BLaER1 treated with 17β-estradiol and CSF1 and Interleukin-3, amounts not matched to agents 10 nM and 100 nM (cell line): ENCODE measurements around the gene WDR48.

Experiments
- H3K27ac ChIP-seq, 11 experiments: shearing (Covaris generic); formaldehyde crosslinking; 2 replicates each; pipeline ENCODE4 v1.8.1; 2022
- H3K27me3 ChIP-seq, 11 experiments: shearing (Covaris generic); formaldehyde crosslinking; 2 replicates each; pipeline ENCODE4 v1.8.1; 2022
- H3K36me3 ChIP-seq, 11 experiments: shearing (Covaris generic); formaldehyde crosslinking; 2 replicates each; pipeline ENCODE4 v1.8.1; 2022
- H3K4me1 ChIP-seq, 10 experiments: shearing (Covaris generic); formaldehyde crosslinking; 2 replicates each; pipeline ENCODE4 v1.8.1; 2022
- H3K4me2 ChIP-seq, 11 experiments: shearing (Covaris generic); formaldehyde crosslinking; 2 replicates each; pipeline ENCODE4 v1.8.1; 2022
- H3K4me3 ChIP-seq, 10 experiments: shearing (Covaris generic); formaldehyde crosslinking; 2 replicates each; pipeline ENCODE4 v1.8.1; 2022
- H3K9ac ChIP-seq, 11 experiments: shearing (Covaris generic); formaldehyde crosslinking; 2 replicates each; pipeline ENCODE4 v1.8.1; 2022
- H3K9me3 ChIP-seq, 11 experiments: shearing (Covaris generic); formaldehyde crosslinking; replicated peaks in 1 of 11; 2 replicates each; pipeline ENCODE4 v1.8.1; 2022
- H4K20me1 ChIP-seq, 11 experiments: shearing (Covaris generic); formaldehyde crosslinking; 2 replicates each; pipeline ENCODE4 v1.8.1; 2022
- Cebpa-rat ChIP-seq, 11 experiments: shearing (Covaris generic); IDR thresholded peaks; 2 replicates each; pipeline ENCODE4 v1.8.1; 2022

Gene WDR48

DNA sequence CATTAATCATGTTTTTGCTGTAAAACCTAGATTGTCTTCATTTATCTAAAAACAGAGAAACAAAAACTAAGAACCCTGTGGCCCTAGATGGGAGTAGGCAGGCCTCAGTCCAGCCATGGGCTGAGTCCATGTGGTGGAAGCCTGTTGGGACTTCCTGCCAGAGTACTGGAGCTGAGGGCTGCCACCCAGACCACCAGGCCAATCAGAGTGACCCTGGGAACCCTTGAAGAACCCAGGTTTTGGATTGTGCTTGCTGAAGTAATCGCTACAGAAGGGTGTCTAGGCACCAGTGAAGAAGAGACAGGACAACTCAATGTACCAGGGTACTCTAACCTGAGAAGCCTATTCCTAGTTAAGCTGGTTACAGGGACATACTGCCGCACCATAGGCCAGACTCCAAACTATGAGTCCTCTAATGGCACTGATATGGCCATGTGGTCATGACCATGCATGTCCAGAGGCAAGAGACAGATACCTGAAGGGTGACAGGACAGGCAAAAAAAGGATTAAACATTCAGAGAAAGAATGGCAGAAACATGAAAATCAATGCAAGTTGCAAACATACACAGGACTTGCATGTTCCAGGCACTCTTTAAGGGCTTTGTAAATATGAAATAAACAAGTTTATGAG is 88.6 kb downstream of the WDR48 start:
- peaks cover 54 to 78% (median 65%) of the 10 kb centered on the region in 11 experiments for H3K36me3 ChIP-seq

DNA sequence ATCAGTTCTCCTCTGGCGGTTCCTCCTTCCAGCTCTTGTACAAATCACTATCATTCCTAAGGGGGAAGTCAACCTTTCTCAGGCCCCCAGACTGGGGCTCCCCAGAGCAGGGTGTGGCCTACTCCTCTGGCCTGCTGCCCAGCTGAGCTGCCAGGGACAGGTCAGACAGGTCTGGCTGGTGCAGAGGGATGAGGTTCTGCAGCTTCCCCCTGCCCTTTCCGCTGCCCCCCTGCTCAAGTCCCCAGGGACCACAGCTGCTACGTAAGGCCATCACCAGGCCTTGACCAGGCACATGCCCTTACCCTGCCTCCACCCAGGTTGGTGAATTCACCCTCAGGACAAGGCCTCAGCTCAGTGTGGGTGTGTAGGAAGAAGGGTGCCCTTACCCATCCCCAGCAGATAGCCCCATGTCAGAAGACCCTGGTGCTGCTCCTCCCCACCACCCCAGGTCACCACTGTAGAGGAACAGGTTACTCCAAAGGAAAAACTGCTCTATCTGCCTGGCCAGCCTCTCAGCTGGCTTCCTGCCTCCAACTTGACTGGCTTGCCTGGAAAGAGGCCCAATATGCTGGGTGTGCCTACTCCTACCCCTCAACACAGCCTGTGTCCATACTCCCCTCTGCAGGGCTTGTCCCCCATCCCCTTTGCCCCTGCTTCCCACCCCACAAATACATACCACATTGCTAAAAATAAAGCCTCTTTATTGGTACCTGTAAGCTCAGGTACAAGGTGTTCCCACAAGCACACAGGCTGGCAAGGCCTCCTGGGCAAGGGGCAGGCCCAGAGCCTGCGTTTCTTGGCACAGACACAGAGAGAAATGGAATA is 89.6 kb downstream of the WDR48 start:
- Histone ChIP-seq H3K4me2 (peak overlapping the region; percentile 60 to 99 (median 78)), H3K4me1 (peaks cover 59 to 81% (median 75%) of the 10 kb centered on the region in 10 experiments), H3K9ac (peak overlapping the region in 9 of 11 experiments; percentile 8 to 48 (median 20); a peak in 8 of 22 replicates), H3K27me3 (no peaks in the 10 kb centered on the region), H4K20me1 (peaks cover 44 to 97% (median 58%) of the 10 kb centered on the region in 11 experiments), H3K9me3 (no peaks in the 10 kb centered on the region), H3K36me3 (peaks cover 60 to 87% (median 71%) of the 10 kb centered on the region in 11 experiments), H3K4me3 (no peak overlapping the region; a peak in 1 of 20 replicates), H3K27ac (peak overlapping the region in 7 of 11 experiments; percentile 8 to 49 (median 31); a peak in 8 of 22 replicates)
- no peak for TF ChIP-seq Cebpa-rat (IDR thresholded peaks at IDR 0.05)

More for the DNA sequence above, 88.6 kb downstream of the WDR48 start:
- H3K27ac ChIP-seq = peak overlapping the region in 2 of 11 experiments; percentile 4 to 47; a peak in 1 of 22 replicates
- H3K4me1 ChIP-seq = peaks cover 50 to 72% (median 66%) of the 10 kb centered on the region in 10 experiments
- H3K9ac ChIP-seq = no peak overlapping the region
- TF ChIP-seq Cebpa-rat (IDR thresholded peaks at IDR 0.05) = no peak
- no peak overlapping the region for H3K4me3 ChIP-seq
- H4K20me1 ChIP-seq = peaks cover 41 to 90% (median 54%) of the 10 kb centered on the region in 11 experiments
- H3K4me2 ChIP-seq = peak overlapping the region; percentile 60 to 99 (median 78)
- H3K27me3 ChIP-seq = no peaks in the 10 kb centered on the region
- H3K9me3 ChIP-seq = no peaks in the 10 kb centered on the region

DNA sequence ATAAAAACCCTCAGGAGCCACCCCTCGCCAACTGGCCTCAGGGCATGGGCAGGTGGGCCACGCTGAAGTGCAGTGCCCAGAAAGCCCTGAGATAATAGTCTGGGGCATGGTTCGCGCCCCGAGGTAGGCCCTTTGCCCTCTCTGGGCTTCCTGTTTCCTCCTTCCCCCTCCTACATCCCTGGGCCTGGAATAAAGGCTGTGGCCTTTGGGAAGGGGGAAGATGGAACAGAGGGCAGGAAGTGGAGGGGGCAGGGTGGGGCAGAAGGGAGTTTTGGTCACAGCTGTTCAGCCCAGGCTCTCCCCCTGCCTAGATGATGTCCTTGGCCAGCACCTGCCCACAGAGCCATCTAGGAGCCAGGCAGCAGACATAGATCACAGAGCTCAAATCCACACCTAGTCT is 90.3 kb downstream of the WDR48 start:
- no peak overlapping the region; a peak in 1 of 20 replicates for H3K4me3 ChIP-seq
- peaks cover 60 to 89% (median 72%) of the 10 kb centered on the region in 11 experiments for H3K36me3 ChIP-seq
- H3K27ac ChIP-seq = peak overlapping the region in 6 of 11 experiments; percentile 17 to 49 (median 28); a peak in 8 of 22 replicates
- peak overlapping the region in 6 of 11 experiments; percentile 4 to 48 (median 26); a peak in 10 of 22 replicates for H3K9ac ChIP-seq
- H3K9me3 ChIP-seq = no peaks in the 10 kb centered on the region
- H4K20me1 ChIP-seq = peaks cover 48 to 96% (median 65%) of the 10 kb centered on the region in 11 experiments
- no peak for TF ChIP-seq Cebpa-rat (IDR thresholded peaks at IDR 0.05)
- H3K4me2 ChIP-seq = peak overlapping the region; percentile 60 to 99 (median 78)
- no peaks in the 10 kb centered on the region for H3K27me3 ChIP-seq
- peaks cover 66 to 88% (median 82%) of the 10 kb centered on the region in 10 experiments for H3K4me1 ChIP-seq

DNA sequence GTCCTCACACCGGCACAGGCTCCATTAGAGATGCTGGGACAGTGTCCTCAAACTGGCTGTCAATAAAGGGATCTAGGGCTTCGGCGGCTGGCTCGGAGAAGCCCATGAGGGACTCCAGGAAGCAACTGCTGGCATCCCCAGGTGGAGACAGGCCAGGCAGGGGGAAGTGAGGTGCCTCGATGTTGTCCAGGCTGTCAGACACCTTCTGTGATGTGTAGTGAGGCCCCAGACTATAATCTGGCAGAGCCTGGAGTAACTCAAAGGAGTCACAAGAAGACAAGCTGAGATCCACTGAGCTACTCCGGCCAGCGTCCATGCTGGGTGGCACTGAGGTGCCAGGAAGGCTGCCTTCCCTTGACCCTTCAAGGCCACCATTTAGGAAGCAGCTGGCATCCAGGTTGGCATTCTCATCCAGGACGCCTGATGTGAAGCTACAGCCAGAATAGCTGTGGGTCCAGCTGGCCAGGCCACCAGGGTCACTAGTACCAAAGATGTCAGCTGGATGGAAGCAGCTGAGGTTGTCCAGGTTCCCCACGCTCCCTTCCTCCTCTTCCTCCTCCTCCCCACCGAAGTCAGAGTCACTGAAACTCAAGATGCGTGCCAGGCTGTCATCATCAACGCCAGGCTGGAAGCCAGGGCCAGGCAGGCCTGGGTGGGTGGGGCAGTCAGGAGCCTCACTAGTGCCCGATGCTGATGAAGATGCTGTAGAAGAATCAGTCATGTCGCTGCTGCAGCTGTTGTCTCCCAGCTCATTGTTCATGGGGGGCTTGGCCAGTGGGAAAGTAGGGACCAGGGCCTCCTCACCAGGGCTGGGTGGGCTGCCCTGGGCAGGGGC is 91.5 kb downstream of the WDR48 start:
- peak overlapping the region; percentile 60 to 100 (median 79) for H3K4me2 ChIP-seq
- H4K20me1 ChIP-seq = peaks cover 48 to 99% (median 72%) of the 10 kb centered on the region in 11 experiments
- H3K4me3 ChIP-seq = no peak overlapping the region
- H3K36me3 ChIP-seq = peaks cover 54 to 77% (median 69%) of the 10 kb centered on the region in 11 experiments
- H3K9me3 ChIP-seq = no peaks in the 10 kb centered on the region
- no peak for TF ChIP-seq Cebpa-rat (IDR thresholded peaks at IDR 0.05)
- peak overlapping the region in 1 of 11 experiments; percentile 49; a peak in 1 of 22 replicates for H3K27ac ChIP-seq
- peak overlapping the region in 6 of 11 experiments; percentile 12 to 37 (median 23); a peak in 6 of 22 replicates for H3K9ac ChIP-seq
- no peaks in the 10 kb centered on the region for H3K27me3 ChIP-seq
- peaks cover 78 to 100% (median 93%) of the 10 kb centered on the region in 10 experiments for H3K4me1 ChIP-seq

DNA sequence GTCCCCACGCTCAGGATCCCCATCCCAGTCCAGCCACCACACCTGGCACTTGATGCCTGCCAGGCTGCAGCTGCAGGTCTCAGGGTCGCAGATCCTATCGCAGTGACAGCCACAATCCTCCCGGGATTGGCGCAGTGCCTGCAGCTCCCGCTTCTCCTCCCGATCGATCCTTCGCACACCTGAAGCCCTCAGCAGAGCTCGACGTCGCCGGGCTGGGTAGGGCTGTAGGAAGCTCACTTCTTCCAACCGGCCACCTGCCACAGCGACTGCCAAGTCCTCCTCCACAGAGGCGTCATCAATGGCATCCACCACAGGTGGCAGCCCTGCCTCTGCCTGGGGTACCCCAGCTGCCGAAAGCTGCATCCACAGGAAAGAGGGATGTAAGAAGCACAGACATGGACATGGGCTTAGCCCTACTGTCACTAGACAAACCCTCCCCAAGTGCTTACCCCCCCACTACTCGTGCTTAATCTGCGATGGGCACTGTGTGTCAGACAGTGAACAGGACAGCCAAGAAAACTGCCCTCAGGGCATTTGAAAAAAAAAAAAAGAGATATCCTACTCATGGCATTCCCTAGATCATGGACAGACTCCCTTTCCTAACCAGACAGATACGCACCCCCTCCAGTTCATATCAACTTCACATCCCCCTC is 92.4 kb downstream of the WDR48 start:
- Histone ChIP-seq H3K27me3 (no peaks in the 10 kb centered on the region), H3K27ac (no peak overlapping the region), H3K9me3 (no peaks in the 10 kb centered on the region), H3K4me2 (peak overlapping the region; percentile 11 to 100 (median 79); a peak in 19 of 22 replicates), H4K20me1 (peaks cover 48 to 100% (median 72%) of the 10 kb centered on the region in 11 experiments), H3K36me3 (peaks cover 51 to 74% (median 65%) of the 10 kb centered on the region in 11 experiments), H3K4me1 (peaks cover 88 to 100% (median 94%) of the 10 kb centered on the region in 10 experiments), H3K4me3 (no peak overlapping the region), H3K9ac (peak overlapping the region in 4 of 11 experiments; percentile 9 to 54 (median 22); a peak in 6 of 22 replicates)
- no peak for TF ChIP-seq Cebpa-rat (IDR thresholded peaks at IDR 0.05)

DNA sequence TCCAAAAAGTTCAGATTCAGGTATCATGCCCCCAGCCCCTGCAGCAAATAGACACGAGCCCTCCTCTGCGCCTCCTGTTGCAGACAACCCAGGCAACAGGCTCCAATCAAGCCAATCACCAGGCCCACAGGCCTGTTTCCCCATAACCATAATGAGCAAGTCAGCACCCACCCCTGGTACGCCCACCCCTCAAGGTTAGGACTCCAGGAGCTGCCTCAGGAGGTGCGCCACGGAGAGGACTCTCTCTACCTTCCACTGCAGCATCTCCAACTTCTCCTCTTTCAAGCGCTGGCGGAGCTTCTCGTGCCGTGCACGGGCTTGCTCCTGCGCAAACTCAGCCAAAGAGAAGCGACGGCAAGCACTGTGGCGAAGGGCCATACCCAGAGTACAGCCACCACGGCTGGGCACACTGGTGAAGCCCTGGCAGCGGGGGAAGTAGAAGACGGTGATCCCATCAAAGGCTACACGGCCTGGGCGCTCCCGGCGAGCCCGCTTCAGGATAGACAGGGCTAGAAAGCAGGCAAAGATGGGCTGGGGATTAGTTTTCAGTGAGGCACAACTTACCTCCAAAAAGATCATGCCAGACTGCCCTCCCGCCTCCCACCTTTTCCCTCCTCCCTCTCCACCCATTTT is 93.0 kb downstream of the WDR48 start:
- peaks cover 94 to 100% (median 97%) of the 10 kb centered on the region in 10 experiments for H3K4me1 ChIP-seq
- no peak overlapping the region for H3K27ac ChIP-seq
- no peak overlapping the region for H3K4me3 ChIP-seq
- H4K20me1 ChIP-seq = peaks cover 48 to 100% (median 70%) of the 10 kb centered on the region in 11 experiments
- H3K4me2 ChIP-seq = peak overlapping the region in 9 of 11 experiments; percentile 42 to 100 (median 98); a peak in 15 of 22 replicates
- peak overlapping the region in 2 of 11 experiments; percentile 2 to 35; a peak in 1 of 22 replicates for H3K9ac ChIP-seq
- no peaks in the 10 kb centered on the region for H3K27me3 ChIP-seq
- peaks cover 51 to 69% (median 65%) of the 10 kb centered on the region in 11 experiments for H3K36me3 ChIP-seq
- H3K9me3 ChIP-seq = no peaks in the 10 kb centered on the region
- no peak for TF ChIP-seq Cebpa-rat (IDR thresholded peaks at IDR 0.05)

DNA sequence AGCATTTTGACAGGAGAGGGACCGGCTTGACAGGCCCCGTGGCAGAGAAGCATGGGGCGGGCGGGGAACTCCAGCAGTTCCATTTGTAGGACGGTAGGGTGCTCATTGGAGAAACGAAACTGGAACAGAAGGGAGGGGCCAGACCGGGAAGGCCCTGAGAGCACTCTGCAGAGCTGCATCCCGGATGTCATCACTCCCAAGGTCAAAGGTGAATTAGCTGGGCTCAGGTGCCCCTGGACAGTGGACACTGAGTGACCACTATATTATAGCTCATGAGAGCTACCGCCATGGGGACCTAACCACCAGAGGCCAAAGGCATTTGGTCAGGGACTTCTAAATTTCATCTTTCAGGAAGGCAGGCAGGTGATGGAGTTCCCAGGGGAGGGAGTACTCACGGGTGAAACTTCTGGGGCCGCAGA is 94.3 kb downstream of the WDR48 start:
- no peak for TF ChIP-seq Cebpa-rat (IDR thresholded peaks at IDR 0.05)
- H3K27ac ChIP-seq = peak overlapping the region; percentile 18 to 100 (median 96); a peak in 21 of 22 replicates

More for the DNA sequence above, 94.3 kb downstream of the WDR48 start:
- H3K4me1 ChIP-seq = peaks cover 96 to 100% (median 100%) of the 10 kb centered on the region in 10 experiments
- H3K27me3 ChIP-seq = no peaks in the 10 kb centered on the region
- peak overlapping the region; percentile 76 to 99 (median 96); a peak in 21 of 22 replicates for H3K9ac ChIP-seq
- peaks cover 42 to 100% (median 72%) of the 10 kb centered on the region in 11 experiments for H4K20me1 ChIP-seq
- peak overlapping the region in 9 of 10 experiments; percentile 49 to 98 (median 57); a peak in 16 of 20 replicates for H3K4me3 ChIP-seq
- H3K9me3 ChIP-seq = no peaks in the 10 kb centered on the region
- H3K36me3 ChIP-seq = peaks cover 41 to 57% (median 53%) of the 10 kb centered on the region in 11 experiments
- peak overlapping the region; percentile 97 to 100 (median 99) for H3K4me2 ChIP-seq
